Subcutaneous adipose tissue (tissue), 4 donors: ENCODE data around the gene C3orf62. TPM values are rescaled to one million over a fixed set of nuclear protein-coding genes. Genes with fewer than 3 reads are reported as not detected.

Source experiments
- CTCF ChIP-seq: fragments of 450-650 bp; IDR thresholded peaks from one replicate; pipeline ENCODE4 v1.5.1; 2016; ENCODE audit warnings: low read depth, mild to moderate bottlenecking, control low read depth, antibody characterized with exemption, moderate library complexity
- total RNA-seq, 4 donors: library from RNA; depleted of rRNA; stranded (reverse); fragments of >200 nt; gene quantifications; one replicate each; pipeline ENCODE4 v1.1.0, GENCODE V29; 2016

The C3orf62 gene
- total RNA-seq, 4 donors from 2014 or later: 3.6 to 27.3 (median 6.9) TPM

DNA sequence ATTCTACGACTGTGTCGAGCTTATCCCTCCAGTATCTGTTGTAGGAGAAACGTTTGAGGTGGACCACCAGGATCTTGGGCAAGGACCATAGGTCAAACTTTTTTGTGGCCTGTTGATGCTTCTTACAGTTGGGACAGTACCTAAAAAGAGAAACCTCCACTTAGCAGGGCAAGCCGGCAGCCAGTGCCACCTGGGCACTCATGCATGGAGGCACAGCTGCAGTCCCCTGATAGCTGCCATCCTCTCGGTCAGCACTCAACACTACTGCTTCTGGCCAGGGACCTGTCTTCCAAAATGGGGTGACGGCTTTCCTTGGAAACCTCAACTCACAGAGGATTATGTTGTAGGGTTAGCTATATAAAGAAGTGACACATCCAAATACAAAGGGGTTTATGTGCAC lies 7.0 kb upstream of the C3orf62 start:
- TF ChIP-seq CTCF: no peak

- no peak for TF ChIP-seq CTCF
These were observed 2.3 kb upstream of the C3orf62 start for GRCh38 chr3:49279376-49279775.

DNA sequence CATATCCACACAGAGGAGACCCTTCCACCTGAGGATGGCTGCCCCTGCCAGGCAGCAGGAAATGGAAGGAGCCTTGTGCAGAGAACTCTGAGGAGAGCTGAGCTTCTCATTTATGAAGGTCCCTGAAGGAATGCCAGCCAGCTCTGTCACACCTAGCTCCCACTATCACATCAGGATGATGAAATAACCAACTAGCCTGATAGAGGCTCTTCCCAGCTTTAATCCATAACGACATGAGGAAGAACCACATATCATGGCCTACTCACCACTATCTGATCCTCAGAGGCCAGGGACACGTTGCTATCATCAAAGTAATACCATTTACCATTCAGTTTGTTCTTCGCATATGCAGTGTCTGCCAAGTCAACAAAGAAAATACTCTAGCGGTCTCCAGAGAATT lies 1.5 kb upstream of the C3orf62 start:
- no peak for TF ChIP-seq CTCF

GRCh38 chr3:49277383-49277775 lies 347 bp upstream of the C3orf62 start:
- TF ChIP-seq CTCF: no peak

DNA sequence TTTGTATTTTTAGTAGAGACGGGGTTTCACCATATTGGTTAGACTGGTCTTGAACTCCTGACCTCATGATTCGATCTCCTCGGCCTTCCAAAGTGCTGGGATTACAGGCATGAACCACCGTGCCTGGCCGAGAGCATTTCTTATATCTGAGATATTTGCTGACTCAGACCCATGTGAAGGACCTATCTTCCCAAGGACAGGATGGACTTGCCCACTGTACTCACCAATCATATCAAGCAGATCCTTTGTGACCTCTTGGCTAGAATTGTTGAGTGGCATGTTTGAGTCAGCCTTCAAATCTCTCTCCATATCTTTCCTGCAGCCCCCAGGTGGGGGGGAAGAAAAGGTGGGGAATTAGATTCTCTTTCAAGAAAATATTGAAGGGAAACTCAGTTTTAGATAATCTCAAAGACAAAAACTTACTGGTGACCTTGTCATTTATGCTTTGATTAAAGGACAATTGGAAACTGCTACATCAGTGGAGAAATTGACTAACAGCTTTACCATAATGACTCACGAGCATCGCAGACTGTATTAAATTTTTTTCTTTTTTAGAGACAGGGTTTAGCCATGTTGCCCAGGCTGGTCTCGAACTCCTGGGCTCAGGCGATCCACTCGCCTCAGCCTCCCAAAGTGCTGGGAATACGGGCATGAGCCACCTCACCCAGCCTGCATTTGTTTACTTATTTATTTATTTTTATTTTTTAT lies 3.1 kb downstream of the C3orf62 start:
- no peak for TF ChIP-seq CTCF

- no peak for TF ChIP-seq CTCF
These were observed 6.0 kb downstream of the C3orf62 start for GRCh38 chr3:49271047-49271446.

DNA sequence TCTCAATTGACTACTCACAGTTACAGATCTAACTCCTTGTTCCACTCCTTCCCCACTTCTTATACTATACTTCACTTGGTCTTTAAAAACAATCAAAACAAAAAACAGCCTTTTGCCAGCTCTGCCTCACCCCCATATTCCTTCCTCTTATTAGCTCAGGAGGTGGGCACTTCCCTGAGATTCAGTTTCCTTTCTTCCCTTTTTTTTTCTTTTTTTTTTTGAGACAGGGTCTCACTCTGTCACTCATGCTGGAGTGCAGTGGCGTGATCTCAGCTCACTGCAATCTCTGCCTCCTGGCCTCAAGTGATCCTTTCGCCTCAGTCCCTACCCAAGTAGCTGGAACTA lies 6.9 kb downstream of the C3orf62 start:
- TF ChIP-seq CTCF: no peak
